Embryonic facial prominence (tissue), 1 donor: ENCODE results near the gene PABPC1L2B.
"Not testable (repeated sequence)": the region's sequence is repeated elsewhere in the genome, so short reads cannot be mapped to it uniquely, and the experiment has no call there.

Source experiments
- DNase-seq: peaks from one replicate; pipeline ENCODE4 v3.0.0-alpha.2; 2016; ENCODE audit errors: extremely low spot score

PABPC1L2B gene

DNA sequence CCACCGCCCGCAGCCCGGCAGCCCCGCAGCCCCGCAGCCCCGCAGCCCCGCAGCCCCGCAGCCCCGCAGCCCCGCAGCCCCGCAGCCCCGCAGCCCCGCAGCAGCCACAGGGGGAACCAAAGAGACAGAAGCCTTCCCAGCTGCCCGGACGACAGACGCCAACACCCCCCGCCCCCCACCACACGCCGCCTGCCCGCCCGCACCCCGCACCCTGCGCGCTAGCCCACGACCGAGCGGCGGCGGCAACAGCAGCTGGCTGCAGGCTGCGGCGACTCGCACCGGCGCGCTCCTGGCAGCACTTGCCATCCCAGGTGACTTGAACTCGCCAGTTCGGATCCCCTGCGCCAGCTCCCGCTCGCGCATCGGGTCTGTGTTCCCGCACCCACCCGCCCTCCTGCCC is at the start of gene PABPC1L2B:
TSS of gene PABPC1L2B (plus strand) at position 207 of the 400 bp plus-strand sequence. CDS start 704 bp downstream, outside the sequence.
- not testable (repeated sequence) for DNase-seq

DNA sequence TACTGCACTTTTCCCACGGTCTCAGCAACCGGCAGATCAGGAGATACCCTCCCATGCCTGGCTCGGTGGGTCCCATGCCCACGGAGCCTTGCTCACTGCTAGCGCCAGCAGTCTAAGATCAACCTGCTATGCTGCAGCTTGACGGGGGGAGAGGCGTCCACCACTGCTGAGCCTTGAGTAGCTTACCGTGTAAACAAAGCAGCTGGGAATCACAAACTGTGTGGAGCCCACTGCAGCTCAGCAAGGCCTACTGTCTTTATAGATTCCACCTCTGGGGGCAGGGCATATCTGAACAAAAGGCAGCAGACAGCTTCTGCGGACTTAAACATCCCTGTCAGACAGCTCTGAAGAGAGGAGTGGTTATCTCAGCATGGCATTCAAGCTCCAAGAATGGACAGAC is 42.8 kb upstream of the PABPC1L2B start:
- DNase-seq, result not testable (repeated sequence)

DNA sequence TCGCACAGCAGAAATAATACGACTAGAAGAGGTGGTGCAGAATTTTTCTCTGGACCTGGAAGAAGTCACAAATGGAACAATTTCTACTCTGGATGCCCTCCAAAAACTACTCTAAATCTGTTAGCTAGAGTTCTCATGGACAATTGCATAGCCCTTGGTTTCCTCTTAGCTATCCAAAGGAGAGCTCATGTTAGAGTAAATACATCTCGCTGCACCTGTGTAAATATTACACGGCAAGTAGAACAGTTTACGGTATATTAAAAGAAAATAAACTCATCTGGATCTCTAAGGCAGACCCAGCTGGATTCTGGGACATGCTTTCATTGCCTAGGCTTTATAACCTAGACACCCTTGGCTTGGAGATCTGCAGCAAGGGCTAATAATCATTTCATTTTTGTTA is 30.9 kb upstream of the PABPC1L2B start:
- not testable (repeated sequence) for DNase-seq

DNA sequence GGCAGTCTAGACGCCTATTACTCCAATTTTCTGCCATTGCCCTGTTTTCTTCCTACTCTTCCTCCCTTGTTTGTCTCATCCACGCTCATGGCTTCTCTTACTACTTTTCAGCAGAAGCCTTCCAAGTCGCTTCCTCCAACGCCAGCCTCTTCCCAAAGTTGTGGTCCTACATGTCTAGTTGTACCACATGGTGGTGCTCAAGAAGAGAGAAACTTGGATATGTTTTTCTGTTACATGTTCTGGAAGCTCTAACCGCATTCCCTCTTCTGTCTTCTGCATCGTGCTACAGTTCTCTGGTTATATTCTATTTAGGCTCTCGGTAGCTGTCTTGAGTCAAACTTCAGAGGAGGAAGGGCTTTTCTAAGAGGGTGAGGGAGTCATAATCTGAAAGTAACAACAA is 27.9 kb upstream of the PABPC1L2B start:
- not testable (repeated sequence) for DNase-seq

DNA sequence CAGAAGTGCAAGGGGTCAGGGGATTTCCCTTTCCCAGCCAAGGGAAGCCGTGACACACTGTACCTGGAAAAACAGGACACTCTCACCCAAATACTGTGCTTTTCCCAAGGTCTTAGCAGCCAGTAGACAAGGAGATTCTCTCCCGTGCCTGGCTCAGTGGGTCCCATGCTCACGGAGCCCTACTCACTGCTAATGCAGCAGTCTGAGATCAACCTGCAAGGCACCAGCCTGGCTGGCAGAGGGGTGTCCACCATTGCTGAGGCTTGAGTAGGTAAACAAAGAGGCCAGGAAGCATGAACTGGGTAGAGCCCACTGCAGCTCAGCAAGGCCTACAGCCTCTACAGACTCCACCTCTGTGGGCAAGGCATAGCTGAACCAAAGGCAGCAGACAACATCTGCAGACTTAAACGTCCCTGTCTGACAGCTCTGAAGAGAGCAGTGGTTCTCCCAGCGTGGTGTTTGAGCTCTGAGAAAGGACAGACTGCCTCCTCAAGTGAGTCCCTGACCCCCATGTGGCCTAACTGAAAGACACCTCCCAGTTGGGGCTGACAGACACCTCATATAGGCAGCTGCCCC is 21.8 kb upstream of the PABPC1L2B start:
- DNase-seq, result not testable (repeated sequence)

DNA sequence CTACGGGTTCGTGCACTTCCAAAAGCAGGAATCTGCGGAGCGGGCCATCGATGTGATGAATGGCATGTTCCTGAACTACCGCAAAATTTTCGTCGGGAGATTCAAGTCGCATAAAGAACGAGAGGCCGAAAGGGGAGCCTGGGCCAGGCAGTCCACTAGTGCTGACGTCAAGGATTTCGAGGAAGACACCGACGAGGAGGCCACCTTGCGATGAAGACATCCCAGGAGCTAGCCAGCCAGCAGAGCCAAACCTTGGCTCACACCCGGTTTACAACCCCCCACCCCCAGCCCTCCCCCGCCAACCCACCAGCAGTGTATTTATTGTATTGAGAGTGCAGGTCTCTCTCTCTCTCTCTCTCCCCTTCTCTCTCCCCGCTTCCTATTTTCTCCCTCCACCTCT is 1.3 kb downstream of the PABPC1L2B start:
- DNase-seq, result not testable (repeated sequence)

DNA sequence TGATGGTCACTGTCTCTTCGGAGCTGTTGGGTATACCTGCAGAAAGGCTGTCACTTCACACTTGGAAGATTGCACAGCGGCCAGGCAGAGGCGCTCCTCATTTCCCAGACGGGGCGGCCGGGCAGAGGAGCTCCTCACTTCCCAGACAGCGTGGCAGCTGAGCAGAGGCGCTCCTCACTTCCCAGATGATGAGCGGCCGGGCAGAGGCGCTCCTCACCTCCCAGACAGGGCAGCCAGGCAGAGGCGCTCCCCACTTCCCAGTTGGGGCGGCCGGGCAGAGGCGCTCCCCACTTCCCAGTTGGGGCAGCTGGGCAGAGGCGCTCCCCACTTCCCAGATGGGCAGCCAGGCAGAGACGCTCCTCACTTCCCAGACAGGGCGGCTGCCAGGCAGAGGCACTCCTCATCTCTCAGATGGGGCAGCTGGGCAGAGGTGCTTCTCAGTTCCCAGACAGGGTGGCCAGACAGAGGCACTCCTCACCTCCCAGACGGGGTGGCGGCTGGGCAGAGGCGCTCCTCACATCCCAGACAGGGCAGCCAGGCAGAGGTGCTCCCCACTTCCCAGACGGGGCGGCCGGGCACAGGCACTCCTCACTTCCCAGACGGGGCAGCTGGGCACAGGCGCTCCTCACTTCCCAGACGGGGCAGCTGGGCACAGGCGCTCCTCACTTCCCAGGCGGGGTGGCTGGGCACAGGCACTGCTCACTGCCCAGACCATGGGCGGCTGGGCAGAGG is 18.8 kb downstream of the PABPC1L2B start:
- DNase-seq, result no peak

DNA sequence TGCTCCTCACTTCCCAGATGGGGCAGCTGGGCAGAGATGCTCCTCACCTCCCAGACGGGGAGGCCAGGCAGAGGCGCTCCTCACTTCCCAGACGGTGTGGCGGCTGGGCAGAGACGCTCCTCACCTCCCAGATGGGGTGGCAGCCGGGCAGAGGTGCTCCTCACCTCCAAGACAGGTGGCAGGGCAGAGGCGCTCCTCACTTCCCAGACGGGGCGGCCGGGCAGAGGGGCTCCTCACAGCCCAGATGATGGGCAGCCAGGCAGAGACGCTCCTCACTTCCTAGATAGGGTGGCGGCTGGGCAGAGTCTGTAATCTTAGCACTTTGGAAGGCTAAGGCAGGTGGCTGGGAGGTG is 19.3 kb downstream of the PABPC1L2B start:
- DNase-seq, result not testable (repeated sequence)

DNA sequence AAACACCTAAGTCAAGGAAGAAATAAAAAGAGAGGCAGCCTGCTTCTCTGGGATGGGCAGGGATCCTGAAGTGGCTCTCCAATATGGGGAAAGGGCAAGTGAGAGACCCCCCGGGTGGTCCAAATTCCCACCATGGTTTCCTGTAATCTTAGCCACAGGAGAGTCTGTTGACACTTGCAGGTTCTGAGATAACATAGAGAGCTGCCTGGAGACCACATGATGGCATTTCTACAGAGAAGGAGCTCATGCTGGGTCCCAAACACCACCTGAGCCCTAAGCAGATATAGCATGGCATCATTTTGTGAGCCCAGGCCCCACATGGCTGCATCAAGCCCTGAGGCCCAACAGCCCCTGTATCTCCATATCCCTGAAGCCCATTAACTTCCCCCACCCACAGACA is 26.1 kb downstream of the PABPC1L2B start:
- DNase-seq, result no peak
